ENCODE results near the gene ASGR2. TPM values are rescaled to one million over a fixed set of nuclear protein-coding genes. Genes with fewer than 3 reads are reported as not detected.

The ASGR2 gene
- total and polyA plus RNA-seq, 2 of the 13 experiments (the other 11 are each of a cell fraction or from before 2014, with no cell fraction given), result 320 to 754 TPM

- TF ChIP-seq ARID5B (CRISPR knock-in tag; IDR thresholded peaks at IDR 0.05), result 0 out of 2 replicates have a peak, but pooled peaks have one; percentile 25
- TF ChIP-seq ZNF558 (CRISPR knock-in tag; IDR thresholded peaks at IDR 0.05; ENCODE audit: borderline replicate concordance), result no peak
- TF ChIP-seq CREB1 (IDR thresholded peaks at IDR 0.05), result no peak
- TF ChIP-seq CREB1 (CRISPR knock-in tag; IDR thresholded peaks at IDR 0.05), result peak; percentile 39; the same call in 1 of the 2 replicates
- no peak for TF ChIP-seq MIER2 (CRISPR knock-in tag; IDR thresholded peaks at IDR 0.05)
- TF ChIP-seq CEBPZ (IDR thresholded peaks at IDR 0.05; ENCODE audit: low read length), result no peak
- TF ChIP-seq, protein P1, sequence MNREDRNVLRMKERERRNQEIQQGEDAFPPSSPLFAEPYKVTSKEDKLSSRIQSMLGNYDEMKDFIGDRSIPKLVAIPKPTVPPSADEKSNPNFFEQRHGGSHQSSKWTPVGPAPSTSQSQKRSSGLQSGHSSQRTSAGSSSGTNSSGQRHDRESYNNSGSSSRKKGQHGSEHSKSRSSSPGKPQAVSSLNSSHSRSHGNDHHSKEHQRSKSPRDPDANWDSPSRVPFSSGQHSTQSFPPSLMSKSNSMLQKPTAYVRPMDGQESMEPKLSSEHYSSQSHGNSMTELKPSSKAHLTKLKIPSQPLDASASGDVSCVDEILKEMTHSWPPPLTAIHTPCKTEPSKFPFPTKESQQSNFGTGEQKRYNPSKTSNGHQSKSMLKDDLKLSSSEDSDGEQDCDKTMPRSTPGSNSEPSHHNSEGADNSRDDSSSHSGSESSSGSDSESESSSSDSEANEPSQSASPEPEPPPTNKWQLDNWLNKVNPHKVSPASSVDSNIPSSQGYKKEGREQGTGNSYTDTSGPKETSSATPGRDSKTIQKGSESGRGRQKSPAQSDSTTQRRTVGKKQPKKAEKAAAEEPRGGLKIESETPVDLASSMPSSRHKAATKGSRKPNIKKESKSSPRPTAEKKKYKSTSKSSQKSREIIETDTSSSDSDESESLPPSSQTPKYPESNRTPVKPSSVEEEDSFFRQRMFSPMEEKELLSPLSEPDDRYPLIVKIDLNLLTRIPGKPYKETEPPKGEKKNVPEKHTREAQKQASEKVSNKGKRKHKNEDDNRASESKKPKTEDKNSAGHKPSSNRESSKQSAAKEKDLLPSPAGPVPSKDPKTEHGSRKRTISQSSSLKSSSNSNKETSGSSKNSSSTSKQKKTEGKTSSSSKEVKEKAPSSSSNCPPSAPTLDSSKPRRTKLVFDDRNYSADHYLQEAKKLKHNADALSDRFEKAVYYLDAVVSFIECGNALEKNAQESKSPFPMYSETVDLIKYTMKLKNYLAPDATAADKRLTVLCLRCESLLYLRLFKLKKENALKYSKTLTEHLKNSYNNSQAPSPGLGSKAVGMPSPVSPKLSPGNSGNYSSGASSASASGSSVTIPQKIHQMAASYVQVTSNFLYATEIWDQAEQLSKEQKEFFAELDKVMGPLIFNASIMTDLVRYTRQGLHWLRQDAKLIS (CRISPR knock-in tag; IDR thresholded peaks at IDR 0.05), result no peak
- no peak for TF ChIP-seq CCAR2 (optimal IDR thresholded peaks at IDR 0.05; ENCODE audit: low read depth, low read length)
- TF ChIP-seq ZNF615 (CRISPR knock-in tag; IDR thresholded peaks at IDR 0.05; ENCODE audit: borderline replicate concordance), result no peak
- no peak for TF ChIP-seq ZNF816 (CRISPR knock-in tag; IDR thresholded peaks at IDR 0.05; ENCODE audit: borderline replicate concordance)
- TF ChIP-seq NFIB (CRISPR knock-in tag; IDR thresholded peaks at IDR 0.05; ENCODE audit: borderline replicate concordance), result no peak
- no peak for TF ChIP-seq ZBTB44 (CRISPR knock-in tag; IDR thresholded peaks at IDR 0.05)
- TF ChIP-seq, protein P2, sequence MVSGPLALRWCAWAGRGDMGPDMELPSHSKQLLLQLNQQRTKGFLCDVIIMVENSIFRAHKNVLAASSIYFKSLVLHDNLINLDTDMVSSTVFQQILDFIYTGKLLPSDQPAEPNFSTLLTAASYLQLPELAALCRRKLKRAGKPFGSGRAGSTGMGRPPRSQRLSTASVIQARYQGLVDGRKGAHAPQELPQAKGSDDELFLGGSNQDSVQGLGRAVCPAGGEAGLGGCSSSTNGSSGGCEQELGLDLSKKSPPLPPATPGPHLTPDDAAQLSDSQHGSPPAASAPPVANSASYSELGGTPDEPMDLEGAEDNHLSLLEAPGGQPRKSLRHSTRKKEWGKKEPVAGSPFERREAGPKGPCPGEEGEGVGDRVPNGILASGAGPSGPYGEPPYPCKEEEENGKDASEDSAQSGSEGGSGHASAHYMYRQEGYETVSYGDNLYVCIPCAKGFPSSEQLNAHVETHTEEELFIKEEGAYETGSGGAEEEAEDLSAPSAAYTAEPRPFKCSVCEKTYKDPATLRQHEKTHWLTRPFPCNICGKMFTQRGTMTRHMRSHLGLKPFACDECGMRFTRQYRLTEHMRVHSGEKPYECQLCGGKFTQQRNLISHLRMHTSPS (CRISPR knock-in tag; IDR thresholded peaks at IDR 0.05; ENCODE audit: low read depth), result no peak
- TF ChIP-seq ZNF562 (CRISPR knock-in tag; IDR thresholded peaks at IDR 0.05; ENCODE audit: borderline replicate concordance), result no peak
Observed at GRCh38 chr17:7133424-7133823, 18.8 kb upstream of the ASGR2 start (continued).
